Measurements from ENCODE around the gene IFIT1B. TPM values are rescaled to one million over a fixed set of nuclear protein-coding genes. Genes with fewer than 3 reads are reported as not detected.
"Not testable (repeated sequence)": the region's sequence is repeated elsewhere in the genome, so short reads cannot be mapped to it uniquely, and the experiment has no call there.

The IFIT1B gene
- total RNA-seq, 2 experiments from 2014 or later = 0.11 to 0.14 TPM

DNA sequence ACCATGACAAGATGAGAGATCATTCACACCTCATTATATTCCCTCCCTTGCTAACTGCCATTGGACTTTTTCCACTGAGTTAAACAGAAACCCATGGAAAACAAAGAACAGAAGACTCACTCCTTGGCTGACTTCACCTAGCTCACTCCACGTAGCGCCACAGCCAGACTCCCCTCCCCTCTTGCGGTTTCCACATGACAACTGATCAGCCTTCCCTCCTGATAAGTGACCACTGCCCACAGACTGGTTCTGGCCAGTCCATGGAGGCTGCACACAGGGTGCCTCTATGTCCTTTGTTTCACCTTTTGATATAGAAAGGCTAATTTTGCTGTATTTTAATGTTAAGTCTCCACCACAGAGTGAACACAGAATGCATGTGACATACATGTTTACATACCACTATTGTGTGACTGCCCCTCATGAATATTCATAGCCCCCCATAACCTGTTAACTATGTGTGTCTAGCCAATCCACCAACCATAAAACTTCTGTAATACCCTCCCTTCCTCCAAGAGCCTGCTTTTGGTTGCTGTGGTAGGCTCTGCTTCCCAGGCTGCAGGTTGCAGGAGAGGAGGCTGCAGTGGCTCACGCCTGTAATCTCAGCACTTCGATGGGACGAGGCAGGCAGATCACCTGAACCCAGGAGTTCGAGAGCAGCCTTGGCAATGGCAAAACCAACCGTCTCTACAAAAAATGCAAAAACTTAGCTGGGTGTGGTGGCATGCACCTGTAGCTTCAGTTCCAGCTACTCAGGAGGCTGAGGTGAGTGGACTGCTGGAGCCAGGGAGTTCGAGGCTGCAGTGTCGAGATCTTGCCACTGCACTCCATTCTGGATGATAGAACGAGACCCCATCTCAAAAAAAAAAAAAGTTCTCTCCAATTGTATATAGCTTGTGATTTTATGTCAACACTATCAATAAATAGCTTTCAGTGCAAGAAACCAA is 26.5 kb downstream of the IFIT1B start:
- Mint-ChIP-seq H3K4me1 (ENCODE audit: low read depth) (peaks cover 14% of the 10 kb centered on the region), H3K4me3 (no peak overlapping the region), H3K27ac (no peak overlapping the region), H3K27me3 (no peaks in the 10 kb centered on the region), H3K9me3 (no peaks in the 10 kb centered on the region), H3K36me3 (ENCODE audit: low read depth) (peaks cover 54% of the 10 kb centered on the region)
- intact Hi-C loops (cut with DNase I, micrococcal nuclease) = no loop called here
- H3K27me3 ChIP-seq (ENCODE audit: control insufficient read depth in 1 of 2, insufficient read depth in 2 of 2, low read length in 2 of 2) = no peaks in the 10 kb centered on the region
- no peak for ATAC-seq (ENCODE audit: poor library complexity)
- DNase-seq = no peak
- peaks cover 15% of the 10 kb centered on the region for H3K36me3 ChIP-seq (ENCODE audit: insufficient read depth, low read length)
- H3K9me3 ChIP-seq (ENCODE audit: control insufficient read depth in 1 of 2, insufficient read depth in 1 of 2, low read length in 2 of 2) = no peaks in the 10 kb centered on the region
- no peak overlapping the region for H3K27ac ChIP-seq (ENCODE audit: low read depth in 1 of 2, low read length in 2 of 2)
- no peaks in the 10 kb centered on the region for H3K4me1 ChIP-seq (ENCODE audit: insufficient read depth, low read length)
- no peak overlapping the region for H3K4me3 ChIP-seq (ENCODE audit: low read length)
- ChIA-PET CTCF (no interaction called here), POLR2A (interaction anchor here (1.1 to 1.2 kb wide), 2 partner anchors 10 to 12 kb away, joined by 3 read pairs; partner anchors contain the start of gene IFIT5)
- TF ChIP-seq, protein P1, sequence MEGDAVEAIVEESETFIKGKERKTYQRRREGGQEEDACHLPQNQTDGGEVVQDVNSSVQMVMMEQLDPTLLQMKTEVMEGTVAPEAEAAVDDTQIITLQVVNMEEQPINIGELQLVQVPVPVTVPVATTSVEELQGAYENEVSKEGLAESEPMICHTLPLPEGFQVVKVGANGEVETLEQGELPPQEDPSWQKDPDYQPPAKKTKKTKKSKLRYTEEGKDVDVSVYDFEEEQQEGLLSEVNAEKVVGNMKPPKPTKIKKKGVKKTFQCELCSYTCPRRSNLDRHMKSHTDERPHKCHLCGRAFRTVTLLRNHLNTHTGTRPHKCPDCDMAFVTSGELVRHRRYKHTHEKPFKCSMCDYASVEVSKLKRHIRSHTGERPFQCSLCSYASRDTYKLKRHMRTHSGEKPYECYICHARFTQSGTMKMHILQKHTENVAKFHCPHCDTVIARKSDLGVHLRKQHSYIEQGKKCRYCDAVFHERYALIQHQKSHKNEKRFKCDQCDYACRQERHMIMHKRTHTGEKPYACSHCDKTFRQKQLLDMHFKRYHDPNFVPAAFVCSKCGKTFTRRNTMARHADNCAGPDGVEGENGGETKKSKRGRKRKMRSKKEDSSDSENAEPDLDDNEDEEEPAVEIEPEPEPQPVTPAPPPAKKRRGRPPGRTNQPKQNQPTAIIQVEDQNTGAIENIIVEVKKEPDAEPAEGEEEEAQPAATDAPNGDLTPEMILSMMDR (IDR thresholded peaks at IDR 0.05) = no peak

DNA sequence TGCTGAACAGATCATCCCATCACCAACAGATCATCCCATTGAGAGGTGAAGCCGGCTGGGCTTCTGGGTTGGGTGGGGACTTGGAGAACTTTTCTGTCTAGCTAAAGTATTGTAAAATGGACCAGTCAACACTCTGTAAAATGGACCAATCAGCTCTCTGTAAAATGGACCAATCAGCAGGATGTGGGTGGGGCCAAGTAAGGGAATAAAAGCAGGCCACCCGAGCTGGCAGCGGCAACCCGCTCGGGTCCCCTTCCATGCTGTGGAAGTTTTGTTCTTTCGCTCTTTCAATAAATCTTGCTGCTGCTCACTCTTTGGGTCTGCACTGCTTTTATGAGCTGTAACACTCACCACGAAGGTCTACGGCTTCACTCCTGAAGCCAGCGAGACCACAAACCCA is 28.3 kb downstream of the IFIT1B start:
- POLR2A ChIA-PET = interaction anchor here (1.5 kb wide), 1 partner anchor 14 kb away, joined by 5 read pairs; the partner anchor contains the start of gene IFIT1
- H3K9me3 ChIP-seq (ENCODE audit: control insufficient read depth in 1 of 2, insufficient read depth in 1 of 2, low read length in 2 of 2); H3K9me3 Mint-ChIP-seq; H3K27me3 ChIP-seq (ENCODE audit: control insufficient read depth in 1 of 2, insufficient read depth in 2 of 2, low read length in 2 of 2); H3K4me3 ChIP-seq (ENCODE audit: low read length); CTCF ChIA-PET; ATAC-seq (ENCODE audit: poor library complexity); H3K4me1 ChIP-seq (ENCODE audit: insufficient read depth, low read length); H3K4me3 Mint-ChIP-seq; H3K27ac ChIP-seq (ENCODE audit: low read depth in 1 of 2, low read length in 2 of 2); H3K4me1 Mint-ChIP-seq (ENCODE audit: low read depth); DNase-seq; H3K27me3 Mint-ChIP-seq; H3K27ac Mint-ChIP-seq; intact Hi-C loops (cut with DNase I, micrococcal nuclease): not testable (repeated sequence)
- peaks cover 38% of the 10 kb centered on the region for H3K36me3 Mint-ChIP-seq (ENCODE audit: low read depth)
- H3K36me3 ChIP-seq (ENCODE audit: insufficient read depth, low read length) = peaks cover 15% of the 10 kb centered on the region

DNA sequence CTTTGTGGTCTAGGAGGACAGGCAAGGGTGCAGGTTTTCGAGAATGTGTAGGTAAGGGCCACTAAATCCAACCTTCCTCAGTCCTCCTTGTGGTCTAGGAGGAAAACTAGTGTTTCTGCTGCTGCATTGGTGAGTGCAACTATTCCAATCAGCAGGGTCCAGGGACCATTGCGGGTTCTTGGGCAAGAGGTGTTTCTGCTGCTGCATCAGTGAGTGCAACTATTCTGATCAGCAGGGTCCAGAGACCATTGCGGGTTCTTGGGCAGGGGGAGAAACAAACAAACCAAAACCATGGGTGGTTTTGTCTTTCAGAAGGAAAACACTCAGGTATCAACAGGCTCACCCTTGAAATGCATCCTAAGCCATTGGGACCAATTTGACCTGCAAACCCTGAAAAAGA is 29.9 kb downstream of the IFIT1B start:
- H3K27me3 Mint-ChIP-seq; H3K4me3 ChIP-seq (ENCODE audit: low read length); H3K9me3 ChIP-seq (ENCODE audit: control insufficient read depth in 1 of 2, insufficient read depth in 1 of 2, low read length in 2 of 2); H3K27ac Mint-ChIP-seq; H3K4me3 Mint-ChIP-seq; CTCF ChIA-PET; H3K9me3 Mint-ChIP-seq; intact Hi-C loops (cut with DNase I, micrococcal nuclease); H3K27me3 ChIP-seq (ENCODE audit: control insufficient read depth in 1 of 2, insufficient read depth in 2 of 2, low read length in 2 of 2); H3K27ac ChIP-seq (ENCODE audit: low read depth in 1 of 2, low read length in 2 of 2); DNase-seq; H3K4me1 ChIP-seq (ENCODE audit: insufficient read depth, low read length); ATAC-seq (ENCODE audit: poor library complexity): not testable (repeated sequence)
- Mint-ChIP-seq H3K4me1 (ENCODE audit: low read depth) (peaks cover 24% of the 10 kb centered on the region), H3K36me3 (ENCODE audit: low read depth) (peaks cover 24% of the 10 kb centered on the region)
- POLR2A ChIA-PET = interaction anchor here (3.5 kb wide), 1 partner anchor 15 kb away, joined by 10 read pairs; the partner anchor contains the start of gene IFIT1
- H3K36me3 ChIP-seq (ENCODE audit: insufficient read depth, low read length) = peaks cover 13% of the 10 kb centered on the region

DNA sequence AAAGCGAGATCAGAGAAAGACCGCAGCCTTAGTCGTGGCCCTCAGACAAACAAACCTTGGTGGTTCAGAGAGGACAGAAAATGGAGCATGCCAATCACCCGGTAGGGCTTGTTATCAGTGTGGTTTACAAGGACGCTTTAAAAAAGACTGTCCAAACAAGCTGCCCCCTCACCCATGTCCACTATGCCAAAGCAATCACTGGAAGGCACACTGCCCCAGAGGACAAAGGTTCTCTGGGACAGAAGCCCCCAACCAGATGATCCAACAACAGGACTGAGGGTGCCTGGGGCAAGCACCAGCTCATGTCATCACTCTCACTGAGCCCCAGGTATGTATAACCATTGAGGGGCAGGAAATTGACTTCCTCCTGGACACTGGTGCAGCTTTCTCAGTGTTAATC is 31.4 kb downstream of the IFIT1B start:
- H3K9me3 Mint-ChIP-seq; H3K27ac Mint-ChIP-seq; H3K4me3 ChIP-seq (ENCODE audit: low read length); H3K9me3 ChIP-seq (ENCODE audit: control insufficient read depth in 1 of 2, insufficient read depth in 1 of 2, low read length in 2 of 2); DNase-seq; H3K36me3 ChIP-seq (ENCODE audit: insufficient read depth, low read length); H3K27me3 Mint-ChIP-seq; CTCF ChIA-PET; H3K4me3 Mint-ChIP-seq; ATAC-seq (ENCODE audit: poor library complexity); H3K27ac ChIP-seq (ENCODE audit: low read depth in 1 of 2, low read length in 2 of 2); intact Hi-C loops (cut with DNase I, micrococcal nuclease); H3K27me3 ChIP-seq (ENCODE audit: control insufficient read depth in 1 of 2, insufficient read depth in 2 of 2, low read length in 2 of 2): not testable (repeated sequence)
- POLR2A ChIA-PET = interaction anchor here (3.5 kb wide), 1 partner anchor 17 kb away, joined by 10 read pairs; the partner anchor contains the start of gene IFIT1
- Mint-ChIP-seq H3K36me3 (ENCODE audit: low read depth) (peaks cover 18% of the 10 kb centered on the region), H3K4me1 (ENCODE audit: low read depth) (peaks cover 35% of the 10 kb centered on the region)
- peaks cover 18% of the 10 kb centered on the region for H3K4me1 ChIP-seq (ENCODE audit: insufficient read depth, low read length)

DNA sequence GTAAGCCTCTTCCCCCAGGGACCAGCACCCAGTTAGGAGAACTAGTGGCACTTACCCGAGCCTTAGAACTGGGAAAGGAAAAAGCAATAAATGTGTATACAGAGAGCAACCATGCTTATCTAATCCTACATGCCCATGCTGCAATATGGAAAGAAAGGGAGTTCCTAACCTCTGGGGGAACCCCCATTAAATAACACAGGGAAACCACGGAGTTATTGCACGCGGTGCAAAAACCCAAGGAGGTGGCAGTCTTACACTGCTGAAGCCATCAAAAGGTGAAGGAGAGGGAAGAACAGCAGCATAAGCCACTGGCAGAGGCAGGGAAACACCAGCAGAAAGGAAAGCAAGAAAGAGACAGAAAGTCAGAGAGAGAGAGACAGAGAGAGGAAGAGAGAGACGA is 32.7 kb downstream of the IFIT1B start:
- CTCF ChIA-PET; H3K27ac ChIP-seq (ENCODE audit: low read depth in 1 of 2, low read length in 2 of 2); H3K27me3 ChIP-seq (ENCODE audit: control insufficient read depth in 1 of 2, insufficient read depth in 2 of 2, low read length in 2 of 2); H3K27me3 Mint-ChIP-seq; ATAC-seq (ENCODE audit: poor library complexity); H3K9me3 Mint-ChIP-seq; H3K9me3 ChIP-seq (ENCODE audit: control insufficient read depth in 1 of 2, insufficient read depth in 1 of 2, low read length in 2 of 2); H3K4me3 ChIP-seq (ENCODE audit: low read length); H3K36me3 ChIP-seq (ENCODE audit: insufficient read depth, low read length): not testable (repeated sequence)
- H3K4me3 Mint-ChIP-seq = peak overlapping the region; percentile 54
- H3K4me1 Mint-ChIP-seq (ENCODE audit: low read depth) = peaks cover 42% of the 10 kb centered on the region
- H3K27ac Mint-ChIP-seq = peak overlapping the region; percentile 99
- POLR2A ChIA-PET = interaction anchor here (3.5 kb wide), 1 partner anchor 18 kb away, joined by 10 read pairs; the partner anchor contains the start of gene IFIT1
- intact Hi-C loops (cut with DNase I, micrococcal nuclease) = loop anchor here (5.0 to 10.0 kb wide), 5 partner anchors 73 to 416 kb away; partner anchors contain the start of genes FAS (in 1 of the 2), IFIT2 (in 1 of the 2), KIF20B (in 1 of the 2) and LIPA (in 1 of the 2)
- H3K36me3 Mint-ChIP-seq (ENCODE audit: low read depth) = peaks cover 18% of the 10 kb centered on the region
- H3K4me1 ChIP-seq (ENCODE audit: insufficient read depth, low read length) = peaks cover 24% of the 10 kb centered on the region
- DNase-seq = peak in 1 of 14 experiments; percentile 27

DNA sequence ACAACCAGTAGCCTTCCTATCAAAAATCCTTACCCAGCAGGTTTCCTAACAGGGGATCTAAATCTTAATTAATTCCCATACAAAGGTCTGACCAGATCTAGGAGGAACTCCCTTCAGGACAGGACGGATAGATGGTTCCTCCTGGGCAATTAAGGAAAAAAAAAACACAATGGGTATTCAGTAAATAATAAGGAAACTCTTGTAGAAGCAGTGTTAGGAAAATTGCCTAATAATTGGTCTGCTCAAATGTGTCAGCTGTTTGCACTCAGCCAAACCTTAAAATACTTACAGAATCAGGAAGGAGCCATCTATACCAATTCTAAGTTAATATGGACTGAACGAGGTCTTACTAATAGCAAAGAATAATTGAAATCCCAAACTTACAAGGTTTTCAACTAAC is 33.3 kb downstream of the IFIT1B start:
- H3K36me3 ChIP-seq (ENCODE audit: insufficient read depth, low read length); CTCF ChIA-PET; H3K4me3 Mint-ChIP-seq; ATAC-seq (ENCODE audit: poor library complexity); H3K27me3 Mint-ChIP-seq; POLR2A ChIA-PET; DNase-seq; H3K27ac ChIP-seq (ENCODE audit: low read depth in 1 of 2, low read length in 2 of 2); H3K9me3 Mint-ChIP-seq; H3K27me3 ChIP-seq (ENCODE audit: control insufficient read depth in 1 of 2, insufficient read depth in 2 of 2, low read length in 2 of 2); H3K9me3 ChIP-seq (ENCODE audit: control insufficient read depth in 1 of 2, insufficient read depth in 1 of 2, low read length in 2 of 2); H3K4me3 ChIP-seq (ENCODE audit: low read length): not testable (repeated sequence)
- H3K4me1 ChIP-seq (ENCODE audit: insufficient read depth, low read length) = peaks cover 29% of the 10 kb centered on the region
- H3K36me3 Mint-ChIP-seq (ENCODE audit: low read depth) = peaks cover 18% of the 10 kb centered on the region
- peak overlapping the region; percentile 99 for H3K27ac Mint-ChIP-seq
- H3K4me1 Mint-ChIP-seq (ENCODE audit: low read depth) = peaks cover 47% of the 10 kb centered on the region
- intact Hi-C loops (cut with DNase I, micrococcal nuclease) = loop anchor here (5.0 to 10.0 kb wide), 5 partner anchors 74 to 416 kb away; partner anchors contain the start of genes FAS (in 1 of the 2), IFIT2 (in 1 of the 2), KIF20B (in 1 of the 2) and LIPA (in 1 of the 2)

Data from CD4-positive, alpha-beta T cell (primary cell).